Neural cell (in vitro differentiated cells): Measurements from ENCODE around the gene EMC8. TPM values are rescaled to one million over a fixed set of nuclear protein-coding genes. Genes with fewer than 3 reads are reported as not detected.

Source experiments
- H2AFZ ChIP-seq: fragments of 200-600, 300-800 bp; sonication (generic), shearing (Covaris generic); 2 replicates; pipeline ENCODE4 v1.6.0; 2014; ENCODE audit warnings: low read depth, mild to moderate bottlenecking, antibody characterized with exemption, low read length, moderate library complexity
- H3F3A ChIP-seq: fragments of 200-600 bp; shearing (Covaris generic); 2 replicates; pipeline ENCODE4 v1.6.1; 2016; ENCODE audit warnings: mild to moderate bottlenecking, moderate library complexity, mixed read lengths, antibody characterized with exemption, low read length; ENCODE audit not compliant: insufficient read depth, poor library complexity, severe bottlenecking
- H3K27ac ChIP-seq: fragments of 200-600, 300-800 bp; sonication (generic), shearing (Covaris generic); 2 replicates; pipeline ENCODE4 v1.5.1; 2014; ENCODE audit warnings: mild to moderate bottlenecking, low read length, moderate library complexity
- H3K27me3 ChIP-seq: fragments of 300-800, 200-600 bp; sonication (generic), shearing (Covaris generic); 2 replicates; pipeline ENCODE4 v1.6.0; 2014; ENCODE audit warnings: mild to moderate bottlenecking, low read depth, low read length, moderate library complexity; ENCODE audit not compliant: insufficient read depth
- H3K36me3 ChIP-seq: fragments of 300-800, 200-600 bp; sonication (generic), shearing (Covaris generic); 2 replicates; pipeline ENCODE4 v1.5.1; 2014; ENCODE audit warnings: mild to moderate bottlenecking, antibody characterized with exemption, low read length, moderate library complexity; ENCODE audit not compliant: insufficient read depth
- H3K4me2 ChIP-seq: fragments of 300-800, 200-600 bp; sonication (generic), shearing (Covaris generic); 2 replicates; pipeline ENCODE4 v1.6.0; 2014; ENCODE audit warnings: mild to moderate bottlenecking, low read length
- H3K4me3 ChIP-seq: fragments of 300-800, 200-600 bp; sonication (generic), shearing (Covaris generic); 2 replicates; pipeline ENCODE4 v1.5.1; 2014; ENCODE audit warnings: mild to moderate bottlenecking, low read length, moderate library complexity
- H3K79me2 ChIP-seq: fragments of 200-600 bp; shearing (Covaris generic); replicated peaks from 2 replicates; pipeline ENCODE4 v1.6.0; 2014; ENCODE audit warnings: mild to moderate bottlenecking, low read length, moderate library complexity; ENCODE audit not compliant: insufficient read depth
- H3K9ac ChIP-seq: fragments of 300-800, 200-600 bp; sonication (generic), shearing (Covaris generic); 2 replicates; pipeline ENCODE4 v1.6.1; 2016; ENCODE audit warnings: mild to moderate bottlenecking, low read length, mixed read lengths
- H3K9me2 ChIP-seq: fragments of 200-600 bp; shearing (Covaris generic); 2 replicates; pipeline ENCODE4 v1.6.1; 2016; ENCODE audit warnings: mild to moderate bottlenecking, low read length, mixed read lengths; ENCODE audit not compliant: insufficient read depth
- H3K9me3 ChIP-seq: fragments of 200-600, 300-800 bp; sonication (generic), shearing (Covaris generic); 2 replicates; pipeline ENCODE4 v1.6.1; 2016; ENCODE audit warnings: mild to moderate bottlenecking, mixed run types, low read length, moderate library complexity, mixed read lengths
- H4K20me1 ChIP-seq: fragments of 200-600 bp; shearing (Covaris generic); 2 replicates; pipeline ENCODE4 v1.6.1; 2016; ENCODE audit warnings: mild to moderate bottlenecking, mixed run types; ENCODE audit not compliant: insufficient read depth
- EP300 ChIP-seq: fragments of 450-650 bp; conservative IDR thresholded peaks from 2 replicates; pipeline ENCODE4 v1.6.1; 2014; ENCODE audit warnings: antibody characterized with exemption, mild to moderate bottlenecking, moderate library complexity; ENCODE audit not compliant: poor library complexity, severe bottlenecking
- EZH2 ChIP-seq: fragments of 200-600, 300-800 bp; shearing (Covaris generic), sonication (generic); IDR thresholded peaks from 2 replicates; pipeline ENCODE4 v1.6.1; 2014; ENCODE audit warnings: antibody characterized with exemption, low read length, borderline replicate concordance, mild to moderate bottlenecking; ENCODE audit not compliant: insufficient read depth, poor library complexity, severe bottlenecking
- MXI1 ChIP-seq: fragments of 450-650 bp; conservative IDR thresholded peaks from 2 replicates; pipeline ENCODE4 v1.6.1; 2014; ENCODE audit warnings: antibody characterized with exemption, mild to moderate bottlenecking; ENCODE audit not compliant: poor library complexity, severe bottlenecking
- POLR2AphosphoS5 ChIP-seq: IDR thresholded peaks from 2 replicates; pipeline ENCODE4 v1.6.1; 2012
- RAD21 ChIP-seq: fragments of 450-650 bp; conservative IDR thresholded peaks from 2 replicates; pipeline ENCODE4 v1.6.1; 2014; ENCODE audit warnings: antibody characterized with exemption, mild to moderate bottlenecking, moderate library complexity
- REST ChIP-seq: IDR thresholded peaks from 2 replicates; pipeline ENCODE4 v1.6.1; 2012; ENCODE audit warnings: borderline replicate concordance
- SMC3 ChIP-seq: fragments of 450-650 bp; conservative IDR thresholded peaks from 2 replicates; pipeline ENCODE4 v1.6.1; 2014; ENCODE audit warnings: antibody characterized with exemption, mild to moderate bottlenecking, moderate library complexity; ENCODE audit not compliant: poor library complexity
- TAF1 ChIP-seq: IDR thresholded peaks from 2 replicates; pipeline ENCODE4 v1.6.1; 2012; ENCODE audit warnings: low read depth
- polyA plus RNA-seq: library from polyadenylated mRNA; depleted of rRNA; stranded (reverse); fragments of >200 nt; gene quantifications from 2 replicates; pipeline ENCODE4 v1.2.3, GENCODE V29; 2014
- TF ChIP-seq, protein P1 (sequence below): fragments of 450-650 bp; IDR thresholded peaks from 2 replicates; pipeline ENCODE4 v1.5.1; 2014; ENCODE audit warnings: antibody characterized with exemption, mild to moderate bottlenecking, moderate library complexity; ENCODE audit not compliant: poor library complexity, severe bottlenecking

The EMC8 gene
- polyA plus RNA-seq, 1 donor from 2014 or later = 38.9 TPM

DNA sequence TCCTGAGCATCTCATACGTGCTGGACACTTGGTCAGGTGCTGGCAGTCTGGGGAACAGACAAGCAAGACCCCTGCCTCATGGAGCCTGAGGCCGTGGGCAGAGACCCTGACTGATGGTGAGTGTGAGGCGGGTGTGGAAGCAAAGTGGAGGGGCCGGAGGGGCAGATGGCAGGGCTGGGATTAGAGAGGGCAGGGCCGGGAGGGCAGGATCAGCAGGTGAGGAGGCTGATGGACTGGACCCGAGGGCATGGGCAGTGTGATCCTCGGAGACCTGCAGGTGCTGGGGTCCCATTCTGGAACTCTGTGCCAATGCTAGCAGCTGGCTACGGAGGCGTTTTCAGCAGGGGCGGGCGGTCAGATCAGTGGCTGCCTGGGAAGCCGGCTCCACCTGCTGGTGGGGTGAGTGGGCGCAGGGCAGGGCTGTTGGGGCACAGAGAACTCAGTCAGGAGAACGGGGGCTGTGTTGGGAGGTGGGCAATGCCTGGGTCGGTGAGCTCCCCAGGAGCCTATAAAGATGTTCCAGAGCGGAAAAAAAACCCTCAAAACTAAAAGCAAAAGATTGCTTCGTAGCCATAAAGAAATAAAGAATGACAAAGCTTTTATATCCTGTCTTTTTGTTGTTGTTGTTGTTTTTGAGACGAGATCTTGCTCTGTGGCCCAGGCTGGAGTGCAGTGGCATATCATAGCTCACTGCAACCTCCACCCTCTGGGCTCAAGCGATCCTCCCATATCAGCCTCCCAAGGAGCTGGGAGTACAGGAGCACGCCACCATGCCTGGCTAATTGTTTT lies 39.5 kb downstream of the EMC8 start:
- Histone ChIP-seq H3K36me3 (no peaks in the 10 kb centered on the region), H3K4me3 (no peak overlapping the region), H3K79me2 (no peaks in the 10 kb centered on the region), H3K9me2 (no peaks in the 10 kb centered on the region), H3K4me2 (no peak overlapping the region), H3K9me3 (no peaks in the 10 kb centered on the region), H3K9ac (no peak overlapping the region), H3K27me3 (no peaks in the 10 kb centered on the region), H3F3A (no peaks in the 10 kb centered on the region), H4K20me1 (no peaks in the 10 kb centered on the region), H3K27ac (no peak overlapping the region), H2AFZ (no peak overlapping the region)
- TF ChIP-seq, protein P1, sequence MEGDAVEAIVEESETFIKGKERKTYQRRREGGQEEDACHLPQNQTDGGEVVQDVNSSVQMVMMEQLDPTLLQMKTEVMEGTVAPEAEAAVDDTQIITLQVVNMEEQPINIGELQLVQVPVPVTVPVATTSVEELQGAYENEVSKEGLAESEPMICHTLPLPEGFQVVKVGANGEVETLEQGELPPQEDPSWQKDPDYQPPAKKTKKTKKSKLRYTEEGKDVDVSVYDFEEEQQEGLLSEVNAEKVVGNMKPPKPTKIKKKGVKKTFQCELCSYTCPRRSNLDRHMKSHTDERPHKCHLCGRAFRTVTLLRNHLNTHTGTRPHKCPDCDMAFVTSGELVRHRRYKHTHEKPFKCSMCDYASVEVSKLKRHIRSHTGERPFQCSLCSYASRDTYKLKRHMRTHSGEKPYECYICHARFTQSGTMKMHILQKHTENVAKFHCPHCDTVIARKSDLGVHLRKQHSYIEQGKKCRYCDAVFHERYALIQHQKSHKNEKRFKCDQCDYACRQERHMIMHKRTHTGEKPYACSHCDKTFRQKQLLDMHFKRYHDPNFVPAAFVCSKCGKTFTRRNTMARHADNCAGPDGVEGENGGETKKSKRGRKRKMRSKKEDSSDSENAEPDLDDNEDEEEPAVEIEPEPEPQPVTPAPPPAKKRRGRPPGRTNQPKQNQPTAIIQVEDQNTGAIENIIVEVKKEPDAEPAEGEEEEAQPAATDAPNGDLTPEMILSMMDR = no peak
- TF ChIP-seq EZH2 = no peak

GRCh38 chr16:85759136-85759535 lies 40.2 kb downstream of the EMC8 start:
- Histone ChIP-seq H3K9me3 (no peaks in the 10 kb centered on the region), H3K4me2 (no peak overlapping the region), H3K4me3 (no peak overlapping the region), H3K36me3 (no peaks in the 10 kb centered on the region), H3K79me2 (no peaks in the 10 kb centered on the region), H3F3A (no peaks in the 10 kb centered on the region), H4K20me1 (no peaks in the 10 kb centered on the region), H3K9ac (no peak overlapping the region), H2AFZ (no peak overlapping the region), H3K27me3 (no peaks in the 10 kb centered on the region), H3K9me2 (no peaks in the 10 kb centered on the region), H3K27ac (no peak overlapping the region)
- TF ChIP-seq EP300 (no peak), POLR2AphosphoS5 (no peak), REST (no peak), TAF1 (no peak), RAD21 (no peak), MXI1 (no peak), SMC3 (no peak), EZH2 (no peak)
- TF ChIP-seq, protein P1 = no peak
